Hepatocyte (in vitro differentiated cells): Measurements from ENCODE around the gene ZNF770. TPM values are rescaled to one million over a fixed set of nuclear protein-coding genes. Genes with fewer than 3 reads are reported as not detected.

Source experiments
- DNase-seq: peaks from one replicate; pipeline ENCODE4 v3.0.0-alpha.2; 2016; ENCODE audit warnings: low spot score
- H2AFZ ChIP-seq: fragments of 200-600 bp; sonication (generic); 2 replicates; pipeline ENCODE4 v1.6.0; 2016; ENCODE audit warnings: antibody characterized with exemption, mild to moderate bottlenecking
- H3K27ac ChIP-seq: fragments of 200-600 bp; sonication (generic); 2 replicates; pipeline ENCODE4 v1.5.1; 2016; ENCODE audit warnings: mild to moderate bottlenecking
- H3K27me3 ChIP-seq: fragments of 200-600 bp; sonication (generic); 2 replicates; pipeline ENCODE4 v1.6.1; 2016
- H3K36me3 ChIP-seq: fragments of 200-600 bp; sonication (generic); replicated peaks from 2 replicates; pipeline ENCODE4 v1.5.1; 2016; ENCODE audit warnings: low read depth; ENCODE audit not compliant: insufficient read depth
- H3K4me1 ChIP-seq: fragments of 200-600 bp; sonication (generic); 2 replicates; pipeline ENCODE4 v1.5.1; 2016; ENCODE audit warnings: mild to moderate bottlenecking, moderate library complexity; ENCODE audit not compliant: insufficient read depth
- H3K4me2 ChIP-seq: fragments of 200-600 bp; sonication (generic); 2 replicates; pipeline ENCODE4 v1.6.0; 2016
- H3K4me3 ChIP-seq: fragments of 200-600 bp; sonication (generic); 2 replicates; pipeline ENCODE4 v1.5.1; 2016; ENCODE audit warnings: mild to moderate bottlenecking
- H3K79me2 ChIP-seq: fragments of 200-600 bp; sonication (generic); 2 replicates; pipeline ENCODE4 v1.6.0; 2017; ENCODE audit warnings: mild to moderate bottlenecking
- H3K9me2 ChIP-seq: fragments of 200-600 bp; sonication (generic); replicated peaks from 2 replicates; pipeline ENCODE4 v1.6.0; 2017; ENCODE audit warnings: mild to moderate bottlenecking; ENCODE audit not compliant: insufficient read depth
- H3K9me3 ChIP-seq: fragments of 200-600 bp; sonication (generic); 2 replicates; pipeline ENCODE4 v1.5.1; 2016; ENCODE audit warnings: low read depth, mild to moderate bottlenecking
- H4K20me1 ChIP-seq: fragments of 200-600 bp; sonication (generic); 2 replicates; pipeline ENCODE4 v1.6.0; 2016; ENCODE audit warnings: mild to moderate bottlenecking; ENCODE audit not compliant: insufficient read depth, poor library complexity, severe bottlenecking
- EZH2 ChIP-seq: fragments of 200-600 bp; sonication (generic); IDR thresholded peaks from 2 replicates; pipeline ENCODE4 v1.6.1; 2016; ENCODE audit warnings: antibody characterized with exemption, mild to moderate bottlenecking, borderline replicate concordance
- EZH2phosphoT487 ChIP-seq: fragments of 200-600 bp; sonication (generic); IDR thresholded peaks from one replicate; pipeline ENCODE4 v1.6.1; 2018; ENCODE audit warnings: antibody characterized with exemption, mild to moderate bottlenecking, low read depth, moderate library complexity; ENCODE audit not compliant: unreplicated experiment, severe bottlenecking
- WGBS: methylation state at CpG from one replicate; pipeline ENCODE4 v1.1.6; 2016; ENCODE audit warnings: low lambda C conversion rate; ENCODE audit errors: missing lambda C conversion rate; 5-methylcytosine and 5-hydroxymethylcytosine counted together
- polyA plus RNA-seq: library from polyadenylated mRNA; unstranded; fragments of >200 nt; fragmentation: Nextera tagmentation; extraction: Ambion mirVana; gene quantifications from 2 replicates; pipeline ENCODE4 v1.2.1, GENCODE V29; 2016
- total RNA-seq: library from RNA; depleted of rRNA; stranded (reverse); fragments of >200 nt; gene quantifications from 2 replicates; pipeline ENCODE4 v1.2.3, GENCODE V29; 2014
- TF ChIP-seq, protein P1 (sequence below): fragments of 200-600 bp; sonication (generic); IDR thresholded peaks from 2 replicates; pipeline ENCODE4 v1.5.1; 2016; ENCODE audit warnings: antibody characterized with exemption, mild to moderate bottlenecking; ENCODE audit not compliant: poor library complexity

Gene ZNF770
- total and polyA plus RNA-seq, 2 experiments from 2014 or later, result 31.2 to 32.6 TPM

- TF ChIP-seq, protein P1, sequence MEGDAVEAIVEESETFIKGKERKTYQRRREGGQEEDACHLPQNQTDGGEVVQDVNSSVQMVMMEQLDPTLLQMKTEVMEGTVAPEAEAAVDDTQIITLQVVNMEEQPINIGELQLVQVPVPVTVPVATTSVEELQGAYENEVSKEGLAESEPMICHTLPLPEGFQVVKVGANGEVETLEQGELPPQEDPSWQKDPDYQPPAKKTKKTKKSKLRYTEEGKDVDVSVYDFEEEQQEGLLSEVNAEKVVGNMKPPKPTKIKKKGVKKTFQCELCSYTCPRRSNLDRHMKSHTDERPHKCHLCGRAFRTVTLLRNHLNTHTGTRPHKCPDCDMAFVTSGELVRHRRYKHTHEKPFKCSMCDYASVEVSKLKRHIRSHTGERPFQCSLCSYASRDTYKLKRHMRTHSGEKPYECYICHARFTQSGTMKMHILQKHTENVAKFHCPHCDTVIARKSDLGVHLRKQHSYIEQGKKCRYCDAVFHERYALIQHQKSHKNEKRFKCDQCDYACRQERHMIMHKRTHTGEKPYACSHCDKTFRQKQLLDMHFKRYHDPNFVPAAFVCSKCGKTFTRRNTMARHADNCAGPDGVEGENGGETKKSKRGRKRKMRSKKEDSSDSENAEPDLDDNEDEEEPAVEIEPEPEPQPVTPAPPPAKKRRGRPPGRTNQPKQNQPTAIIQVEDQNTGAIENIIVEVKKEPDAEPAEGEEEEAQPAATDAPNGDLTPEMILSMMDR, result no peak
- TF ChIP-seq EZH2phosphoT487 (no peak), EZH2 (no peak)
- Histone ChIP-seq H3K9me3 (no peaks in the 10 kb centered on the region), H2AFZ (no peak overlapping the region), H4K20me1 (no peaks in the 10 kb centered on the region), H3K27me3 (no peaks in the 10 kb centered on the region), H3K4me1 (no peaks in the 10 kb centered on the region), H3K27ac (no peak overlapping the region), H3K4me2 (no peak overlapping the region), H3K79me2 (no peaks in the 10 kb centered on the region), H3K9me2 (no peaks in the 10 kb centered on the region), H3K4me3 (no peak overlapping the region), H3K36me3 (no peaks in the 10 kb centered on the region)
- 57% methylated on average over 4 of the region's 4 CpGs for WGBS
- DNase-seq, result no peak
These were observed 25.3 kb upstream of the ZNF770 start for GRCh38 chr15:35013370-35013769.

DNA sequence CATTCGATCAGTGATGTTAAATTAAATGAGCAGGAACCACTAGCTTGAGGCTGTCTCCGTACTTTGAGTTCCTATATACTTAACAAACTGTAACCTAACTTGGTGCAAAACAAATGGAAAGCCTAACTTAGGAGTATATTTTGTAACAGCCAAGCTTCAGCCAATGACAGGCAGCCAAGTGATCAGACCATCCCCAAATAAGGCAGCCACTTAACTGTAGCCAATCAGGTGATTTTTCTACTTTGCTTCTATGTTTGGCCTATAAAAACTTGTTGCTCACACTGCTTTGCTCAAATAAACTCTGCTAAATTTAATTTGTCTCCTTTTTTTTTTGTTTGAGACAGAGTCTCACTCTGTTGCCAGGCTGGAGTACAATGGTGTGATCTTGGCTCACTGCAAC is 19.3 kb upstream of the ZNF770 start:
- H3K4me1 ChIP-seq, result no peaks in the 10 kb centered on the region
- no peak overlapping the region for H3K27ac ChIP-seq
- H3K79me2 ChIP-seq, result no peaks in the 10 kb centered on the region
- no peak overlapping the region for H3K4me2 ChIP-seq
- TF ChIP-seq EZH2phosphoT487 (no peak), EZH2 (no peak)
- TF ChIP-seq, protein P1, result no peak
- H3K9me2 ChIP-seq, result no peaks in the 10 kb centered on the region
- WGBS, result 86% methylated on average over 2 of the region's 2 CpGs
- H3K9me3 ChIP-seq, result no peaks in the 10 kb centered on the region
- H2AFZ ChIP-seq, result no peak overlapping the region
- H3K4me3 ChIP-seq, result no peak overlapping the region
- no peaks in the 10 kb centered on the region for H3K27me3 ChIP-seq
- H3K36me3 ChIP-seq, result no peaks in the 10 kb centered on the region
- DNase-seq, result no peak
- no peaks in the 10 kb centered on the region for H4K20me1 ChIP-seq

- TF ChIP-seq EZH2, result no peak
- no peak for TF ChIP-seq EZH2phosphoT487
- TF ChIP-seq, protein P1, result no peak
- WGBS, result 95% methylated on average over 6 of the region's 6 CpGs
- no peak overlapping the region for H3K4me2 ChIP-seq
These were observed 17.8 kb upstream of the ZNF770 start for GRCh38 chr15:35005933-35006332.

GRCh38 chr15:35003928-35004327 is 15.8 kb upstream of the ZNF770 start:
- H3K79me2 ChIP-seq, result no peaks in the 10 kb centered on the region
- H3K4me3 ChIP-seq, result no peak overlapping the region
- H3K36me3 ChIP-seq, result no peaks in the 10 kb centered on the region
- H3K9me2 ChIP-seq, result no peaks in the 10 kb centered on the region
- H4K20me1 ChIP-seq, result no peaks in the 10 kb centered on the region
- H2AFZ ChIP-seq, result no peak overlapping the region
- H3K27me3 ChIP-seq, result no peaks in the 10 kb centered on the region
- 49% methylated on average over 3 of the region's 3 CpGs for WGBS
- H3K9me3 ChIP-seq, result no peaks in the 10 kb centered on the region
- H3K4me1 ChIP-seq, result no peaks in the 10 kb centered on the region
- DNase-seq, result no peak
- no peak for TF ChIP-seq EZH2phosphoT487
- TF ChIP-seq, protein P1, result no peak
- no peak for TF ChIP-seq EZH2
- H3K27ac ChIP-seq, result no peak overlapping the region
- H3K4me2 ChIP-seq, result no peak overlapping the region

More at GRCh38 chr15:35005933-35006332, 17.8 kb upstream of the ZNF770 start:
- Histone ChIP-seq H3K9me2 (no peaks in the 10 kb centered on the region), H3K27me3 (no peaks in the 10 kb centered on the region), H3K79me2 (no peaks in the 10 kb centered on the region), H3K4me3 (no peak overlapping the region), H3K9me3 (no peaks in the 10 kb centered on the region), H3K4me1 (no peaks in the 10 kb centered on the region), H4K20me1 (no peaks in the 10 kb centered on the region), H2AFZ (no peak overlapping the region), H3K36me3 (no peaks in the 10 kb centered on the region), H3K27ac (no peak overlapping the region)
- no peak for DNase-seq
